ENCODE measurements around the gene MYO1B. TPM values are rescaled to one million over a fixed set of nuclear protein-coding genes. Genes with fewer than 3 reads are reported as not detected.

The MYO1B gene
- total and polyA plus RNA-seq, 10 of the 15 experiments (the other 5 are each of a cell fraction or from before 2014, with no cell fraction given), result 0.10 to 4.2 (median 1.6) TPM

DNA sequence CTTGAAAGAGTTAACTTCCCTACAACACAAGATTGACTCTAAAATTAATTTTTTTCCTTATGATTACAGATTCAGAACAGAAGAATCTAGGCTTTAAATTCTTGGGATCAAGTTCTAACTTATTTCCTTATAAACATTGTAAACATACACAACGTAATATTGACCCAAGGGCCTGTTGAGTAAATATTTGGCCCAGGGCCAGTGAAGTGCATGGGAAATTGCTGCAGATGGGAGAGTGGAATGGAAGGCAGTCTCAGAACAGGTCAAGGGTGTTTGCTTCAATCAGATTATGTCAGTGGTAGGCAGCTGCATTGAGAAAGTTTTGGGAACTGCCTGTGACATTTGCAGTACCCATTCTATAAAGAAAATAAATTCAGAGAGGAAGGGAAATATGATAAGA is 137.6 kb downstream of the MYO1B start (continued):
- TF ChIP-seq, protein P1, sequence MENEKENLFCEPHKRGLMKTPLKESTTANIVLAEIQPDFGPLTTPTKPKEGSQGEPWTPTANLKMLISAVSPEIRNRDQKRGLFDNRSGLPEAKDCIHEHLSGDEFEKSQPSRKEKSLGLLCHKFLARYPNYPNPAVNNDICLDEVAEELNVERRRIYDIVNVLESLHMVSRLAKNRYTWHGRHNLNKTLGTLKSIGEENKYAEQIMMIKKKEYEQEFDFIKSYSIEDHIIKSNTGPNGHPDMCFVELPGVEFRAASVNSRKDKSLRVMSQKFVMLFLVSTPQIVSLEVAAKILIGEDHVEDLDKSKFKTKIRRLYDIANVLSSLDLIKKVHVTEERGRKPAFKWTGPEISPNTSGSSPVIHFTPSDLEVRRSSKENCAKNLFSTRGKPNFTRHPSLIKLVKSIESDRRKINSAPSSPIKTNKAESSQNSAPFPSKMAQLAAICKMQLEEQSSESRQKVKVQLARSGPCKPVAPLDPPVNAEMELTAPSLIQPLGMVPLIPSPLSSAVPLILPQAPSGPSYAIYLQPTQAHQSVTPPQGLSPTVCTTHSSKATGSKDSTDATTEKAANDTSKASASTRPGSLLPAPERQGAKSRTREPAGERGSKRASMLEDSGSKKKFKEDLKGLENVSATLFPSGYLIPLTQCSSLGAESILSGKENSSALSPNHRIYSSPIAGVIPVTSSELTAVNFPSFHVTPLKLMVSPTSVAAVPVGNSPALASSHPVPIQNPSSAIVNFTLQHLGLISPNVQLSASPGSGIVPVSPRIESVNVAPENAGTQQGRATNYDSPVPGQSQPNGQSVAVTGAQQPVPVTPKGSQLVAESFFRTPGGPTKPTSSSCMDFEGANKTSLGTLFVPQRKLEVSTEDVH (IDR thresholded peaks at IDR 0.05; ENCODE audit: low read depth, partially characterized antibody), result no peak
- TF ChIP-seq DPF2 (IDR thresholded peaks at IDR 0.05) (no peak), FOXM1 (IDR thresholded peaks at IDR 0.05; ENCODE audit: low read depth, low read length) (no peak)
- TF ChIP-seq, protein P2, sequence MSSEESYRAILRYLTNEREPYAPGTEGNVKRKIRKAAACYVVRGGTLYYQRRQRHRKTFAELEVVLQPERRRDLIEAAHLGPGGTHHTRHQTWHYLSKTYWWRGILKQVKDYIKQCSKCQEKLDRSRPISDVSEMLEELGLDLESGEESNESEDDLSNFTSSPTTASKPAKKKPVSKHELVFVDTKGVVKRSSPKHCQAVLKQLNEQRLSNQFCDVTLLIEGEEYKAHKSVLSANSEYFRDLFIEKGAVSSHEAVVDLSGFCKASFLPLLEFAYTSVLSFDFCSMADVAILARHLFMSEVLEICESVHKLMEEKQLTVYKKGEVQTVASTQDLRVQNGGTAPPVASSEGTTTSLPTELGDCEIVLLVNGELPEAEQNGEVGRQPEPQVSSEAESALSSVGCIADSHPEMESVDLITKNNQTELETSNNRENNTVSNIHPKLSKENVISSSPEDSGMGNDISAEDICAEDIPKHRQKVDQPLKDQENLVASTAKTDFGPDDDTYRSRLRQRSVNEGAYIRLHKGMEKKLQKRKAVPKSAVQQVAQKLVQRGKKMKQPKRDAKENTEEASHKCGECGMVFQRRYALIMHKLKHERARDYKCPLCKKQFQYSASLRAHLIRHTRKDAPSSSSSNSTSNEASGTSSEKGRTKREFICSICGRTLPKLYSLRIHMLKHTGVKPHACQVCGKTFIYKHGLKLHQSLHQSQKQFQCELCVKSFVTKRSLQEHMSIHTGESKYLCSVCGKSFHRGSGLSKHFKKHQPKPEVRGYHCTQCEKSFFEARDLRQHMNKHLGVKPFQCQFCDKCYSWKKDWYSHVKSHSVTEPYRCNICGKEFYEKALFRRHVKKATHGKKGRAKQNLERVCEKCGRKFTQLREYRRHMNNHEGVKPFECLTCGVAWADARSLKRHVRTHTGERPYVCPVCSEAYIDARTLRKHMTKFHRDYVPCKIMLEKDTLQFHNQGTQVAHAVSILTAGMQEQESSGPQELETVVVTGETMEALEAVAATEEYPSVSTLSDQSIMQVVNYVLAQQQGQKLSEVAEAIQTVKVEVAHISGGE (CRISPR knock-in tag; IDR thresholded peaks at IDR 0.05), result no peak

DNA sequence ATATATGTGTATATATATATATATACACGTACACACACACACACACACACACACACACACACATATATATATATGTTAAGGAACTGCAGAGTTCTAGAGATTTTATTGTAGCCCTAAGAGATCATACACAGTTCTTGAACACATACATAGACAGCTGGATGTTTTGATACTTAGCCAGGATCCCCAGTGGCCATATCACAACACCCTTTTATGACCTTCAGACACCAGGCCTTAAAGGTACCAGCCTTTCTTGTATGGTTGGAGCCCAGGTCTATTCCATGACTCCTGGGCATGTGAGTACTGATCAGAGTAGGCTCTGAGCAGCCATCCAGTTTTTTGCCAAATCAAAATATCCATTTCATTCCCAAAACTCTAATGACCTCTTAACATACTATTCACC is 138.3 kb downstream of the MYO1B start:
- ChIA-PET RAD21 (ENCODE audit: unreplicated experiment) (no interaction called here), SMC1A (ENCODE audit: uncharacterized antibody, unreplicated experiment) (interaction anchor here (1.1 kb wide), 1 partner anchor 9 kb away, joined by 3 read pairs; no protein-coding TSS in a partner anchor), CTCF (no interaction called here), POLR2A (no interaction called here)
- Histone ChIP-seq H3K4me2 (ENCODE audit: control insufficient read depth, insufficient read depth) (no peak overlapping the region), H3K9ac (ENCODE audit: control insufficient read depth, insufficient read depth, low read length) (no peak overlapping the region), H3K4me1 (ENCODE audit: control insufficient read depth, insufficient read depth, low read length) (no peaks in the 10 kb centered on the region), H3K27me3 (replicated peaks in 1 of 2; ENCODE audit: control insufficient read depth in 2 of 2, insufficient read depth in 2 of 2, low read length in 1 of 2) (0 out of 4 replicates have a peak, but pooled peaks cover 0 to 4% of the 10 kb centered on the region in 2 experiments), H3K4me3 (no peak overlapping the region), H3K36me3 (ENCODE audit: control insufficient read depth in 2 of 2, insufficient read depth in 2 of 2, low read length in 1 of 2) (no peaks in the 10 kb centered on the region), H3K9me3 (replicated peaks; ENCODE audit: control insufficient read depth, insufficient read depth, low read length) (no peaks in the 10 kb centered on the region), H2AFZ (ENCODE audit: control insufficient read depth, low read depth, low read length) (no peak overlapping the region), H4K20me1 (ENCODE audit: control insufficient read depth, insufficient read depth) (no peaks in the 10 kb centered on the region), H3K79me2 (ENCODE audit: control insufficient read depth, insufficient read depth, low read length) (no peaks in the 10 kb centered on the region), H3K27ac (ENCODE audit: control insufficient read depth, insufficient read depth) (no peak overlapping the region)
- intact Hi-C loops (cut with micrococcal nuclease; ENCODE audit: unreplicated experiment) (no loop called here), in situ Hi-C loops (cut with MboI) (no loop called here)
- no peak for FAIRE-seq
- WGBS (ENCODE audit: insufficient coverage, insufficient replicate concordance, low lambda C conversion rate, missing lambda C conversion rate), result 0% methylated on average over 1 of the region's 1 CpG
- no TSS peak for BruUV-seq (replicated peaks)
- no peak for DNase-seq (ENCODE audit: low read depth, low spot score)
- ATAC-seq, result no peak
- TF ChIP-seq EZH2 (IDR thresholded peaks at IDR 0.05; ENCODE audit: borderline replicate concordance, control insufficient read depth, low read depth, low read length) (no peak), WRNIP1 (IDR thresholded peaks at IDR 0.05; ENCODE audit: borderline replicate concordance, low read depth, low read length) (no peak), BMI1 (IDR thresholded peaks at IDR 0.05; ENCODE audit: borderline replicate concordance) (no peak), ATF7 (IDR thresholded peaks at IDR 0.05; ENCODE audit: low read depth) (no peak), TAF1 (IDR thresholded peaks at IDR 0.05; ENCODE audit: borderline replicate concordance, low read depth, low read length) (no peak), BCL11A (IDR thresholded peaks at IDR 0.05; ENCODE audit: low read depth, low read length) (no peak), MTA2 (IDR thresholded peaks at IDR 0.05; ENCODE audit: low read depth) (no peak), ASH2L (IDR thresholded peaks at IDR 0.05; ENCODE audit: borderline replicate concordance, low read depth) (no peak), BACH1 (IDR thresholded peaks at IDR 0.05; ENCODE audit: borderline replicate concordance) (no peak)
- TF ChIP-seq, protein P3, sequence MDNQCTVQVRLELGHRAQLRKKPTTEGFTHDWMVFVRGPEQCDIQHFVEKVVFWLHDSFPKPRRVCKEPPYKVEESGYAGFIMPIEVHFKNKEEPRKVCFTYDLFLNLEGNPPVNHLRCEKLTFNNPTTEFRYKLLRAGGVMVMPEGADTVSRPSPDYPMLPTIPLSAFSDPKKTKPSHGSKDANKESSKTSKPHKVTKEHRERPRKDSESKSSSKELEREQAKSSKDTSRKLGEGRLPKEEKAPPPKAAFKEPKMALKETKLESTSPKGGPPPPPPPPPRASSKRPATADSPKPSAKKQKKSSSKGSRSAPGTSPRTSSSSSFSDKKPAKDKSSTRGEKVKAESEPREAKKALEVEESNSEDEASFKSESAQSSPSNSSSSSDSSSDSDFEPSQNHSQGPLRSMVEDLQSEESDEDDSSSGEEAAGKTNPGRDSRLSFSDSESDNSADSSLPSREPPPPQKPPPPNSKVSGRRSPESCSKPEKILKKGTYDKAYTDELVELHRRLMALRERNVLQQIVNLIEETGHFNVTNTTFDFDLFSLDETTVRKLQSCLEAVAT (IDR thresholded peaks at IDR 0.05), result no peak
- TF ChIP-seq, protein P4, sequence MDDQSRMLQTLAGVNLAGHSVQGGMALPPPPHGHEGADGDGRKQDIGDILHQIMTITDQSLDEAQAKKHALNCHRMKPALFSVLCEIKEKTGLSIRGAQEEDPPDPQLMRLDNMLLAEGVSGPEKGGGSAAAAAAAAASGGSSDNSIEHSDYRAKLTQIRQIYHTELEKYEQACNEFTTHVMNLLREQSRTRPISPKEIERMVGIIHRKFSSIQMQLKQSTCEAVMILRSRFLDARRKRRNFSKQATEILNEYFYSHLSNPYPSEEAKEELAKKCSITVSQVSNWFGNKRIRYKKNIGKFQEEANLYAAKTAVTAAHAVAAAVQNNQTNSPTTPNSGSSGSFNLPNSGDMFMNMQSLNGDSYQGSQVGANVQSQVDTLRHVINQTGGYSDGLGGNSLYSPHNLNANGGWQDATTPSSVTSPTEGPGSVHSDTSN (IDR thresholded peaks at IDR 0.05; ENCODE audit: insufficient replicate concordance, low read depth, low read length), result no peak

Data from GM12878 (cell line).